OCI-LY3 (cell line): Measurements from ENCODE around the gene ELMO1.
A peak's percentile ranks its signal among the peaks of the same experiment; 100 is the strongest.

Source experiments
- H2AFZ ChIP-seq: fragments of 200-600, 300-600 bp; shearing (Covaris generic); 2 replicates; pipeline ENCODE4 v1.6.0; 2014; ENCODE audit warnings: antibody characterized with exemption, low read depth, low read length
- H3K27ac ChIP-seq: fragments of 200-600, 300-600 bp; sonication (generic); 2 replicates; pipeline ENCODE4 v1.5.1; 2014; ENCODE audit warnings: mild to moderate bottlenecking, low read length, moderate library complexity, mixed read lengths
- H3K27me3 ChIP-seq: fragments of 200-600, 300-600 bp; sonication (generic); 2 replicates; pipeline ENCODE4 v1.6.1; 2014; ENCODE audit warnings: low read depth, low read length, mixed read lengths
- H3K36me3 ChIP-seq: fragments of 200-600, 300-600 bp; sonication (generic); replicated peaks from 2 replicates; pipeline ENCODE3; 2014; ENCODE audit warnings: low read depth, low read length, mixed read lengths
- H3K4me1 ChIP-seq: fragments of 300-600, 200-600 bp; sonication (generic); 2 replicates; pipeline ENCODE4 v1.6.1; 2014; ENCODE audit warnings: low read length, mixed read lengths
- H3K4me2 ChIP-seq: fragments of 200-600, 300-600 bp; sonication (generic); 2 replicates; pipeline ENCODE4 v1.6.1; 2014; ENCODE audit warnings: low read length, mixed read lengths
- H3K4me3 ChIP-seq: fragments of 300-600, 200-600 bp; sonication (generic); 2 replicates; pipeline ENCODE4 v1.5.1; 2014; ENCODE audit warnings: antibody characterized with exemption, mild to moderate bottlenecking, low read length, moderate library complexity
- H3K79me2 ChIP-seq: fragments of 300-600, 200-600 bp; shearing (Covaris generic); 2 replicates; pipeline ENCODE4 v1.6.1; 2014; ENCODE audit warnings: mild to moderate bottlenecking, low read length, mixed read lengths
- H3K9ac ChIP-seq: fragments of 300-600, 200-600 bp; shearing (Covaris generic); 2 replicates; pipeline ENCODE4 v1.6.0; 2014; ENCODE audit warnings: mild to moderate bottlenecking, low read length, moderate library complexity
- H3K9me3 ChIP-seq: fragments of 200-600, 300-600 bp; shearing (Covaris generic); 2 replicates; pipeline ENCODE4 v1.6.1; 2014; ENCODE audit warnings: low read length, mixed read lengths; ENCODE audit not compliant: insufficient read depth
- H4K20me1 ChIP-seq: fragments of 200-600, 300-600 bp; sonication (generic); 2 replicates; pipeline ENCODE4 v1.6.1; 2016; ENCODE audit warnings: low read length, mixed read lengths; ENCODE audit not compliant: insufficient read depth
- EZH2phosphoT487 ChIP-seq: fragments of 200-600 bp; shearing (Covaris generic); IDR thresholded peaks from 2 replicates; pipeline ENCODE4 v1.6.1; 2018; ENCODE audit warnings: antibody characterized with exemption, mixed run types, low read depth
- TF ChIP-seq, protein P1 (sequence below): fragments of 200-600, 300-600 bp; sonication (generic); IDR thresholded peaks from 2 replicates; pipeline ENCODE4 v1.5.1; 2014; ENCODE audit warnings: antibody characterized with exemption, low read length, low read depth

Gene ELMO1

DNA sequence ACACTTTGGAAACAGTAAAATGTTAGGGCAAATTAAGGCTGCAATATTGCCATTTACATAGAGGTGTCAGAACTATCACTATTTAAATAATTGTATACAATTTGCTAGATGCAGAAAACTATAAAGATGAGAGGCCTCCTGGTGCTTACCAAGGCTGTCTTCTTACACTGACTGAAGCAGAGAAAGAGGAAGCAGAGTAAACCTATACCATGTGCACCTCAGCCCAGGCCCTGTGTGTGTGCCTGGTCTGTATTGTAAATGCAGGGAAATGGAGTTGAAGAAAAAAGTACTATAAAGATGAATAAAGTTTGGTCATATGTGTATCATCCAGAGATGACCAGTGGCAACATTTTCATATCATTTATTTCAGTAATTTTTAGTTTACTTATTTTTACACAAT lies 29.2 kb downstream of the ELMO1 start:
- H3K79me2 ChIP-seq, result peaks cover 3% of the 10 kb centered on the region; the same call in 1 of the 2 replicates
- no peak overlapping the region for H3K9ac ChIP-seq
- H3K27me3 ChIP-seq, result no peaks in the 10 kb centered on the region
- no peaks in the 10 kb centered on the region for H3K9me3 ChIP-seq
- H3K27ac ChIP-seq, result no peak overlapping the region
- no peaks in the 10 kb centered on the region for H3K36me3 ChIP-seq
- TF ChIP-seq EZH2phosphoT487, result no peak
- TF ChIP-seq, protein P1, sequence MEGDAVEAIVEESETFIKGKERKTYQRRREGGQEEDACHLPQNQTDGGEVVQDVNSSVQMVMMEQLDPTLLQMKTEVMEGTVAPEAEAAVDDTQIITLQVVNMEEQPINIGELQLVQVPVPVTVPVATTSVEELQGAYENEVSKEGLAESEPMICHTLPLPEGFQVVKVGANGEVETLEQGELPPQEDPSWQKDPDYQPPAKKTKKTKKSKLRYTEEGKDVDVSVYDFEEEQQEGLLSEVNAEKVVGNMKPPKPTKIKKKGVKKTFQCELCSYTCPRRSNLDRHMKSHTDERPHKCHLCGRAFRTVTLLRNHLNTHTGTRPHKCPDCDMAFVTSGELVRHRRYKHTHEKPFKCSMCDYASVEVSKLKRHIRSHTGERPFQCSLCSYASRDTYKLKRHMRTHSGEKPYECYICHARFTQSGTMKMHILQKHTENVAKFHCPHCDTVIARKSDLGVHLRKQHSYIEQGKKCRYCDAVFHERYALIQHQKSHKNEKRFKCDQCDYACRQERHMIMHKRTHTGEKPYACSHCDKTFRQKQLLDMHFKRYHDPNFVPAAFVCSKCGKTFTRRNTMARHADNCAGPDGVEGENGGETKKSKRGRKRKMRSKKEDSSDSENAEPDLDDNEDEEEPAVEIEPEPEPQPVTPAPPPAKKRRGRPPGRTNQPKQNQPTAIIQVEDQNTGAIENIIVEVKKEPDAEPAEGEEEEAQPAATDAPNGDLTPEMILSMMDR, result no peak
- H3K4me2 ChIP-seq, result no peak overlapping the region
- peaks cover 32% of the 10 kb centered on the region for H3K4me1 ChIP-seq
- no peak overlapping the region for H3K4me3 ChIP-seq
- H2AFZ ChIP-seq, result no peak overlapping the region
- H4K20me1 ChIP-seq, result no peaks in the 10 kb centered on the region

DNA sequence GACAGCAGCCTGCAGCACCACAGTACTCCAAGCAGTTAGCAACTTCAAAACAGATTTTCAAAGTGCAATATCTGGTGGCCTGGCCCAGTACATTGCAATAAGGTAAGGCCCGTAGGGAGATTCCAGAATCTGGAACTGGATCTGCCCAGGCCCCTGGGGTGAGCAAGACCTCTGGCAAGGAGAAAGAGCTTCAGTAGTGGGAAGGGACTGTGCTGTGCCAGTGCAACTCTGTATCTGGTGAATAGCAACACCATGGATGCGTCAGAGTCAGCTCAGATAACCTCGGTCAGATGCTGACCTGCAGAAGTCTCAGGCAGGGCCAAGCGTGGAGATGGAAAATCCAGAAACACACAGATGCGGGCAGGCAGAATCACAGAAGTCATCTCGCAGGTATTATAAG lies 30.3 kb downstream of the ELMO1 start:
- H3K27ac ChIP-seq, result no peak overlapping the region
- no peaks in the 10 kb centered on the region for H3K27me3 ChIP-seq

DNA sequence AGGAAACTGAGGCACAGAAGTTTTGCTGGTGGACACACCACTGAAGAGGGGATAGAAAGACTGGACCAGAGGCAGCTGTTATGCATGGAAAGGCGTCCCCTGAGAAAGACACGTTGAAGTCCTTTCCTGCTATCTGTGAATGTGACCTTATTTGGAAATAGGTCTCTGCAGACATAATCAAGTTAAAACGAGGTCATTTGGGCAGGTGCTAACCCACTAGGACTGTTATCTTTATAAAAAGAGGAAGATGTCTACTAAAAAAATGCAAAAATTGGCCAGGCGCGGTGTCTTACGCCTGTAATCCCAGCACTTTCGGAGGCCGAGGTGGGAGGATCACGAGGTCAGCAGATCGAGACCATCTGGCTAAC lies 31.6 kb downstream of the ELMO1 start:
- H2AFZ ChIP-seq, result no peak overlapping the region
- H3K4me2 ChIP-seq, result peak overlapping the region; percentile 15
- H3K4me1 ChIP-seq, result peaks cover 32% of the 10 kb centered on the region
- TF ChIP-seq, protein P1, result no peak
- TF ChIP-seq EZH2phosphoT487, result no peak
- H4K20me1 ChIP-seq, result no peaks in the 10 kb centered on the region
- no peak overlapping the region; the same call in 1 of the 2 replicates for H3K27ac ChIP-seq
- H3K4me3 ChIP-seq, result no peak overlapping the region
- no peaks in the 10 kb centered on the region for H3K36me3 ChIP-seq
- no peak overlapping the region for H3K9ac ChIP-seq
- no peaks in the 10 kb centered on the region; the same call in 1 of the 2 replicates for H3K79me2 ChIP-seq
- no peaks in the 10 kb centered on the region for H3K27me3 ChIP-seq
- no peaks in the 10 kb centered on the region for H3K9me3 ChIP-seq

More for the DNA sequence above, 30.3 kb downstream of the ELMO1 start:
- TF ChIP-seq, protein P1, result no peak
- no peak for TF ChIP-seq EZH2phosphoT487
- Histone ChIP-seq H3K36me3 (no peaks in the 10 kb centered on the region), H4K20me1 (no peaks in the 10 kb centered on the region), H3K4me3 (no peak overlapping the region), H3K9ac (no peak overlapping the region), H3K9me3 (no peaks in the 10 kb centered on the region), H2AFZ (no peak overlapping the region), H3K4me2 (no peak overlapping the region), H3K4me1 (peaks cover 29% of the 10 kb centered on the region), H3K79me2 (no peaks in the 10 kb centered on the region; the same call in 1 of the 2 replicates)

DNA sequence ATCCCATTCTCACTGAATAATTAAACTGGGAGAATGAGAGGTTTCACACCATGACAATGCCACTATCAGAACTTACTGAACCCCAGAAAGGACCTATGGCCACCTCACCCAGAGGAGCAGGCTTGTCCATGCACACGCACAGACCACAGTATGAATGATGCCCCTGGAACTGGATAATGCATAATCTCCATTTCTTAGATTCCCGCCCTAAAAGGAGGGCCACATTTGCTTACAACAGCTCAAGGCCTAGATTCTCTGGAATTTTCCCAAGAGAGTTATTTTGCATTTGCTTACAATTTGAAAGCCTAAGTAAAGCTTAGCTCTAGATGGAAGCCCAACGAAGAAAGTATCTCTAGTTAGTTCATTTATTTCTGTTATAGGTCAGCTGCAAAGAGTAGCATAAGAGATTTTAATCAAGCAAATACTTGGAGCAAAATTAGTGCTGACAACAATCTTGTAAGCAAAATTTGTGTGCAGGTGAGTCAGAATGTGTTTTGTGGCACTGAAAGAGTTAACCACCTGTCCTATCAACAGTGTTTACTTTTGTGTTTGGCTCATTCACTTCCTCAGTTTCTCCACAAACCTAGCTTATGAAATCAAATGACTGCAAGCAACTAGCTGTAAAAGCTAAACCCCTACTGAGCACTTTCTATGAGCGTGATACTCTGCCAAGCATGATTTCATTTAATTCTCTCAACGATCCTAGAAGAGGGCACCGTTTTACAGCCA lies 32.1 kb downstream of the ELMO1 start:
- Histone ChIP-seq H3K27me3 (no peaks in the 10 kb centered on the region), H3K27ac (no peak overlapping the region; the same call in 1 of the 2 replicates), H3K9me3 (no peaks in the 10 kb centered on the region), H4K20me1 (no peaks in the 10 kb centered on the region), H3K4me3 (no peak overlapping the region), H3K9ac (no peak overlapping the region), H3K4me1 (peaks cover 32% of the 10 kb centered on the region), H3K36me3 (no peaks in the 10 kb centered on the region), H3K79me2 (no peaks in the 10 kb centered on the region; the same call in 1 of the 2 replicates), H2AFZ (no peak overlapping the region), H3K4me2 (peak overlapping the region; percentile 15)
- TF ChIP-seq EZH2phosphoT487, result no peak
- TF ChIP-seq, protein P1, result no peak
